Brain microvascular endothelial cell (primary cell): Measurements from ENCODE around the gene IFI16.
"Not testable (repeated sequence)": the region's sequence is repeated elsewhere in the genome, so short reads cannot be mapped to it uniquely, and the experiment has no call there.

Source experiments
- DNase-seq: peaks from one replicate; pipeline ENCODE4 v3.0.0-alpha.2; 2020
- H3K27ac ChIP-seq: fragments of 250-450 bp; sonication (Bioruptor Pico); 2 replicates; pipeline ENCODE4 v1.5.1; 2020; ENCODE audit warnings: mild to moderate bottlenecking, moderate library complexity
- H3K27me3 ChIP-seq: fragments of 250-450 bp; sonication (Bioruptor Pico); replicated peaks from 2 replicates; pipeline ENCODE4 v1.5.1; 2020; ENCODE audit warnings: mild to moderate bottlenecking
- H3K36me3 ChIP-seq: fragments of 250-450 bp; sonication (Bioruptor Pico); replicated peaks from 2 replicates; pipeline ENCODE4 v1.5.1; 2020; ENCODE audit warnings: mild to moderate bottlenecking
- H3K4me3 ChIP-seq: 2 replicates; pipeline ENCODE4 v1.5.1; 2011; ENCODE audit warnings: low read depth, mild to moderate bottlenecking, control low read depth, low read length, moderate library complexity
- CTCF ChIP-seq: IDR thresholded peaks from 2 replicates; pipeline ENCODE4 v1.5.1; 2011; ENCODE audit warnings: low read depth, mild to moderate bottlenecking, moderate library complexity, low read length, control low read depth, inconsistent platforms; ENCODE audit errors: missing control alignments
- in situ Hi-C: cut with HindIII; loops from 2 replicates; pipeline ENCODE4 v1.10.0; 2017; ENCODE audit warnings: low sequenced_read_pairs, low pct_ligation_motif_present

Gene IFI16

GRCh38 chr1:159030311-159030710, 20.6 kb downstream of the IFI16 start:
- H3K36me3 ChIP-seq, result peaks cover 53% of the 10 kb centered on the region

GRCh38 chr1:159030877-159031447, 21.3 kb downstream of the IFI16 start:
- H3K36me3 ChIP-seq, result peaks cover 54% of the 10 kb centered on the region
- no peaks in the 10 kb centered on the region for H3K27me3 ChIP-seq
- no peak overlapping the region for H3K4me3 ChIP-seq
- DNase-seq, result peak; percentile 37
- in situ Hi-C loops, result loop anchor here (25.0 kb wide), 1 partner anchor 1069 kb away; no protein-coding TSS in a partner anchor
- no peak for TF ChIP-seq CTCF
- peak overlapping the region; percentile 32 for H3K27ac ChIP-seq

More at GRCh38 chr1:159030311-159030710, 20.6 kb downstream of the IFI16 start:
- Histone ChIP-seq H3K4me3 (no peak overlapping the region), H3K27ac (no peak overlapping the region), H3K27me3 (no peaks in the 10 kb centered on the region)
- no peak for TF ChIP-seq CTCF
- DNase-seq, result no peak
- in situ Hi-C loops, result loop anchor here (25.0 kb wide), 1 partner anchor 1068 kb away; no protein-coding TSS in a partner anchor

GRCh38 chr1:159040206-159040605, 30.5 kb downstream of the IFI16 start:
- in situ Hi-C loops, result loop anchor here (25.0 kb wide), 1 partner anchor 1078 kb away; no protein-coding TSS in a partner anchor
- peak overlapping the region; percentile 64 for H3K27ac ChIP-seq
- H3K27me3 ChIP-seq, result no peaks in the 10 kb centered on the region
- peak; percentile 16 for DNase-seq
- H3K36me3 ChIP-seq, result peaks cover 41% of the 10 kb centered on the region
- no peak for TF ChIP-seq CTCF
- no peak overlapping the region for H3K4me3 ChIP-seq

GRCh38 chr1:159040893-159041724, 31.4 kb downstream of the IFI16 start:
- peak overlapping the region; percentile 24 for H3K27ac ChIP-seq
- no peak for DNase-seq
- H3K4me3 ChIP-seq, result no peak overlapping the region
- in situ Hi-C loops, result loop anchor here (25.0 kb wide), 1 partner anchor 1079 kb away; no protein-coding TSS in a partner anchor
- TF ChIP-seq CTCF, result no peak
- no peaks in the 10 kb centered on the region for H3K27me3 ChIP-seq
- peaks cover 45% of the 10 kb centered on the region for H3K36me3 ChIP-seq

- in situ Hi-C loops, result loop anchor here (25.0 kb wide), 1 partner anchor 1084 kb away; no protein-coding TSS in a partner anchor
- not testable (repeated sequence) for H3K27me3 ChIP-seq, H3K27ac ChIP-seq, DNase-seq, H3K4me3 ChIP-seq
- peaks cover 32% of the 10 kb centered on the region for H3K36me3 ChIP-seq
These were observed 36.8 kb downstream of the IFI16 start for GRCh38 chr1:159046486-159046885.

- in situ Hi-C loops, result no loop called here
- no peak for TF ChIP-seq CTCF
- DNase-seq, result no peak
- H3K27me3 ChIP-seq, result no peaks in the 10 kb centered on the region
- no peak overlapping the region for H3K27ac ChIP-seq
- no peak overlapping the region for H3K4me3 ChIP-seq
- peaks cover 51% of the 10 kb centered on the region for H3K36me3 ChIP-seq
These were observed 41.7 kb downstream of the IFI16 start for GRCh38 chr1:159051436-159051835.
